K562 (cell line): ENCODE results near the gene NKD1.

ENCODE experiments used
- CTCF ChIP-seq, 3 experiments: IDR thresholded peaks in 2 of 3; conservative IDR thresholded peaks in 1 of 3; 2 replicates each; pipeline ENCODE4 v1.5.1; 2011 to 2012; ENCODE audit warnings: low read length in 3 of 3, mild to moderate bottlenecking in 3 of 3, control low read depth in 2 of 3, improper control_type of control experiment in 1 of 3, inconsistent platforms in 1 of 3, low read depth in 1 of 3, mixed read lengths in 1 of 3, moderate library complexity in 1 of 3; ENCODE audit not compliant: insufficient read depth in 2 of 3
- MTA2 ChIP-seq: fragments of 450-650 bp; IDR thresholded peaks from 2 replicates; pipeline ENCODE4 v1.6.1; 2016; ENCODE audit warnings: low read depth
- PCBP2 ChIP-seq: fragments of 200-400 bp; formaldehyde crosslinking; IDR thresholded peaks from 2 replicates; pipeline ENCODE4 v1.6.1; 2018; ENCODE audit warnings: low read length, low read depth, mild to moderate bottlenecking, moderate library complexity; ENCODE audit not compliant: poor library complexity, severe bottlenecking
- POLR2A ChIP-seq: fragments of 450-650 bp; conservative IDR thresholded peaks from 2 replicates; pipeline ENCODE4 v1.6.1; 2016
- PRPF4 ChIP-seq: fragments of 200-400 bp; formaldehyde crosslinking; IDR thresholded peaks from one replicate; pipeline ENCODE4 v1.6.1; 2017; ENCODE audit warnings: low read length, low read depth, mild to moderate bottlenecking; ENCODE audit not compliant: insufficient read depth, poor library complexity, severe bottlenecking

- TF ChIP-seq PRPF4 (no peak), PCBP2 (no peak), MTA2 (no peak), POLR2A (no peak), CTCF (IDR thresholded peaks at IDR 0.05 in 2 of 3, conservative IDR thresholded peaks at IDR 0.05 in 1 of 3; ENCODE audit: insufficient read depth in 2 of 3, low read depth in 1 of 3, low read length in 3 of 3) (no peak)
Observed at GRCh38 chr16:50607051-50607431, 58.8 kb downstream of the NKD1 start.
